ENCODE results near the gene LONRF2. TPM values are rescaled to one million over a fixed set of nuclear protein-coding genes. Genes with fewer than 3 reads are reported as not detected.

LONRF2 gene
- total and polyA plus RNA-seq, 2 of the 4 experiments (the other 2 are of a cell fraction) = 0.19 to 0.54 TPM

- POLR2A ChIA-PET (ENCODE audit: unreplicated experiment) = no interaction called here
- no peaks in the 10 kb centered on the region for H3K9me3 ChIP-seq (ENCODE audit: control insufficient read depth, insufficient read depth, low read length)
- H3K4ac ChIP-seq (ENCODE audit: low read depth, low read length) = no peak overlapping the region
- 80% methylated on average over 1 of the region's 10 CpGs; no CpG with 5 or more reads in 1 of the 2 experiments for WGBS, 2 experiments (ENCODE audit: extremely low coverage in 2 of 2, insufficient read length in 1 of 2)
- CTCF ChIA-PET = no interaction called here
- H3K4me3 ChIP-seq (ENCODE audit: insufficient read depth, low read depth, low read length) = no peak overlapping the region
- H3K23ac ChIP-seq (ENCODE audit: low read depth, low read length) = no peak overlapping the region
- H4K20me1 ChIP-seq (ENCODE audit: insufficient read depth, low read length) = no peaks in the 10 kb centered on the region
- in situ Hi-C loops (cut with MboI; ENCODE audit: low sequenced_read_pairs) (no loop called here), dilution Hi-C loops (cut with HindIII; ENCODE audit: low sequenced_read_pairs, unreplicated experiment) (no loop called here), intact Hi-C loops (cut with micrococcal nuclease) (no loop called here)
- H3K27ac ChIP-seq (ENCODE audit: insufficient read depth, low read length) = no peak overlapping the region
- H3K9ac ChIP-seq (ENCODE audit: low read depth, low read length) = no peak overlapping the region
- H4K8ac ChIP-seq (ENCODE audit: low read depth in 2 of 2, low read length in 2 of 2) = no peak overlapping the region
- peaks cover 6% of the 10 kb centered on the region for H3K4me1 ChIP-seq (ENCODE audit: control insufficient read depth, insufficient read depth, low read length)
- H2BK5ac ChIP-seq (ENCODE audit: low read depth, low read length, poor library complexity, severe bottlenecking) = no peak overlapping the region
- H3K56ac ChIP-seq (ENCODE audit: extremely low read depth, insufficient read depth, low read length) = no peak overlapping the region
- peaks cover 11% of the 10 kb centered on the region for H3K9me1 ChIP-seq (ENCODE audit: insufficient read depth, low read length)
- H2BK15ac ChIP-seq (ENCODE audit: low read depth, low read length) = no peak overlapping the region
- 0 out of 2 replicates have a peak overlapping the region, but pooled peaks have one; percentile 14 for H2BK120ac ChIP-seq (ENCODE audit: low read depth, low read length)
- no peak overlapping the region for H4K5ac ChIP-seq (ENCODE audit: low read depth, low read length)
- TF ChIP-seq NFE2L2 (IDR thresholded peaks at IDR 0.05; ENCODE audit: low read depth, low read length) (no peak), MAFK (IDR thresholded peaks at IDR 0.05; ENCODE audit: low read depth, low read length) (no peak), CEBPB (IDR thresholded peaks at IDR 0.05; ENCODE audit: low read depth, low read length) (no peak)
- H3K14ac ChIP-seq (replicated peaks; ENCODE audit: low read depth, low read length) = 0 out of 2 replicates have a peak overlapping the region, but pooled peaks have one; percentile 37
- DNase-seq = peak; percentile 31
- no peak overlapping the region for H4K91ac ChIP-seq (ENCODE audit: insufficient read depth, low read depth, low read length)
- ATAC-seq (ENCODE audit: low read depth) = peak; percentile 15; the same call in 1 of the 2 replicates
- H2AK5ac ChIP-seq (ENCODE audit: low read depth, low read length) = peak overlapping the region; percentile 0; the same call in 1 of the 2 replicates
- no peak overlapping the region for H3K4me2 ChIP-seq (ENCODE audit: low read depth, low read length)
- no peak overlapping the region for H2AK9ac ChIP-seq (replicated peaks; ENCODE audit: low read depth, low read length, poor library complexity)
- H3K79me1 ChIP-seq (ENCODE audit: low read depth in 1 of 2, low read length in 2 of 2) = no peaks in the 10 kb centered on the region
- no peak overlapping the region for H3K18ac ChIP-seq (ENCODE audit: low read depth, low read length)
- no peaks in the 10 kb centered on the region for H3K27me3 ChIP-seq (ENCODE audit: control insufficient read depth, insufficient read depth, low read length)
- H3K36me3 ChIP-seq (ENCODE audit: control insufficient read depth, insufficient read depth, low read length) = no peaks in the 10 kb centered on the region
- BruUV-seq (replicated peaks) = no TSS peak
- H2AFZ ChIP-seq (replicated peaks; ENCODE audit: low read length, poor library complexity) = no peak overlapping the region
- no peak overlapping the region for H2BK20ac ChIP-seq (ENCODE audit: low read depth, low read length)
Measured at GRCh38 chr2:100237163-100237562, 85.1 kb downstream of the LONRF2 start.

All from IMR-90 (cell line).